DMS79 treated with DMSO at 0.1 percent for 48 hours (cell line): Measurements from ENCODE around the gene PLEKHG3.

ENCODE experiments used
- DNase-seq: peaks from one replicate; lab custom pipeline; 2025; lab: John Stamatoyannopoulos, UW

PLEKHG3 gene

DNA sequence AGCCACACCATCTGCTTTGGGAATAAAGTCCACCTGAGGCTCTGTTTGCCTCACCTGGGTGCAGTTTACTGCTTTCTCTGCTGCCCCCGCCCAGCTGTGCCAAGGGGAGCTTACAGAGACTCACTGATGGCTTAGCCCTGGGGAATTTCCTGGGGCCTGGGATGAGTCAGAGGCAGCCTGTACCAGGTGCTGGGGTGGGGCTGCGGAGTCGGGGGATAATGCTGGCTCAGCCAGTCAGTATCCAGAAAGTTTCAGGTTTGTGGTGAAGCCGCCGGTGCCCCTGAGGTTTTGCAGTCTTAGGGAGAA is 22.3 kb downstream of the PLEKHG3 start:
- DNase-seq: no peak

DNA sequence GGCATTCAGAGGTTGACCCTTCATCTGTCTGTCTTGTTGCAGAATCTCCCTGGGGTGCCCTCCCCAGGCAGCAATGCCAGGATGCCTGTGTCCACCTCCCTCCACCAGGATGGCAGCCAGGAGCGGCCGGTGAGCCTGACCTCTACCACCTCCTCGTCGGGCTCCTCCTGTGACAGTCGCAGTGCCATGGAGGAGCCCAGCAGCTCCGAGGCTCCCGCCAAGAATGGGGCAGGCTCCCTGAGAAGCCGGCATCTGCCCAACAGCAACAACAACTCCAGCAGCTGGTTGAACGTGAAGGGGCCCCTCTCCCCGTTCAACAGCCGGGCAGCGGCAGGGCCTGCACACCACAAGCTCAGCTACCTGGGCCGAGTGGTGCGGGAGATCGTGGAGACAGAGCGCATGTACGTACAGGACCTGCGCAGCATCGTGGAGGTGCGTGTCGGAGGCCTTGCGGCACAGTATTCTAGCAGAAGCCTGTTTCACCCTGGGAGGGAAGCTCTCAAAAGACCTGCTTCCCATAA is 23.4 kb downstream of the PLEKHG3 start:
- no peak for DNase-seq

DNA sequence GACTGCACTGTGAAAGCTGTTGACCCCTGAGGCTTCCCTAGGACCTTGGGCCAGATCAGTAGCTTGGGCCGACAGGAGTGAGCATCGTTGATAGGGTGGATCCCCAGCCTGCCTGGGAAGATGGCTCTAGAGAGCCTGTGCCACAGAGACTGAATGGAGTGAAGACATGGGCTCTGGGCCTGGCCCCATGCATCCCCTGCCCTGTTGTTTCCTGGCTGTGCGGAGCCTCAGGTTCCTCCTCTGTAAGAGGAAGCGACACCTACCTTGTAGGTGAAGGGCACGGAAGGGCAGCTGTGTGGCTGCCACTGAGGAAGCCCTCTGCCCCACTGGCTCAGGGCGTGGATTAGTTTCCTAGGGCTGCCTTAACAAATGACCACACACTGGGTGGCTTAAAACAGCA is 23.9 kb downstream of the PLEKHG3 start:
- DNase-seq: no peak

DNA sequence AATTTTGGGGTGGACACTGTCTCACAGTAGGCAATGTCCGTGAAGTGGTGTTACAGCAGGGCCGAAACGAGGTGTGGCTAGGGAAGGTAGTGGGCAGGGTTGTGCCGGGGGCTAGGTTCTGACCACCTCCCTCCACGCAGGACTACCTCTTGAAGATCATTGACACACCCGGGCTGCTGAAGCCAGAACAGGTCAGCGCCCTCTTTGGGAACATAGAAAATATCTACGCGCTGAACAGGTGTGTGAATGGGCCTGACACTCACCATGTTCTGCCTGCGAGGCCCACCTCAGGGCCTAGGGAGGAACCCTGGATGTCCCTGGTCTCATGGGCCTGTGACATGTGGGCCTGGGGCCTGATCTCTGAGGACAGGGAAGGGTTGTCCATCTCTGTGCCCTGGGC is 24.6 kb downstream of the PLEKHG3 start:
- no peak for DNase-seq

DNA sequence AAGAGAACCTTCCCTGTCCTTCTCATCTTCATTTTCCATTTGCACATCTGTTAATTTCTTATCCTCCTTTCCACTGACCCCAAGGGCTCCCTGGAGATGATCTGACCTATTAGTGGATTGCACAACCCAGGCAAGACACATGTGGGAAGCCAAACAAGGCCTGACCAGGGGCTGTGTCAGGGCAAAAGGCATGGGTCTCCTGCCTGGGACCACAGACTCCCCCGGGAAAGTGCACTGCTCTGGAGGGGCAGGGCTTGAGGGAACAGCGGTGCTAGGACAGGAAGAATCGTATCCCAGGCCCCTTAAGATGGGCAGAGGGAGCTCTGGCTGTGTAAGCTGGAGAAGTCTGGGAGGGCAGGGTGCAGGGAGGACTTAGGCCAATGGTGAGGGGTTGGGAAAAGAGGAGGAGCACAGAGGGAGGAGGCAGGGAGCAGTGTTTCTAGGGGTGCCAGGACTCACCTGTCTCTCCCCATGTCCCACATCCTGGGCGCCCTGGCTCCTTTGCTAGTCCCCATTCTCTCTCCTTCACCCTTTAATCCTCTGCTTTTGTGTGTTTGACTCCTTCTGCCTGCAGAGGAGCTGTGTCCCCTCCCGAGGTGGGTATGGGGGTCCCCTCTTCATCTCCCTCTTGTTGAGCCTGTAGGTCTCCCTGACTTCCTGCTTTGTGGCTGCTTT is 25.3 kb downstream of the PLEKHG3 start:
- DNase-seq: no peak

DNA sequence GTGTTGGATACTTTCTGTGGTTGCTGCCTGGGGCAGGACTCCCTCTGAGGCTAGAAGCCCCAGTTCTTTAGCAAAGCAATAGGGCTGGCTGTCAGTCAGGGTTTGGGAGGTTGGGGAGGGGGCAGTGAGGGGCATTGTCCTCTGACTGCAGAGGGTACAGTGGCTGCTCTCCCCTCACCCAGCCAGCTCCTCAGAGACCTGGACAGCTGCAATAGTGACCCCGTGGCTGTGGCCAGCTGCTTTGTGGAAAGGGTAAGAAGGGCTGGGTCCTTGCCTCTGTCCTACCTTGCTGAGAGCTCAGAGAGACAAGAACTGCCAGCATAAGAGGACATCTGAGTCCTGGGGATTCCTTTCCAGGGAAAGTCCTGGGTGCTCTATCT is 25.8 kb downstream of the PLEKHG3 start:
- DNase-seq: no peak

DNA sequence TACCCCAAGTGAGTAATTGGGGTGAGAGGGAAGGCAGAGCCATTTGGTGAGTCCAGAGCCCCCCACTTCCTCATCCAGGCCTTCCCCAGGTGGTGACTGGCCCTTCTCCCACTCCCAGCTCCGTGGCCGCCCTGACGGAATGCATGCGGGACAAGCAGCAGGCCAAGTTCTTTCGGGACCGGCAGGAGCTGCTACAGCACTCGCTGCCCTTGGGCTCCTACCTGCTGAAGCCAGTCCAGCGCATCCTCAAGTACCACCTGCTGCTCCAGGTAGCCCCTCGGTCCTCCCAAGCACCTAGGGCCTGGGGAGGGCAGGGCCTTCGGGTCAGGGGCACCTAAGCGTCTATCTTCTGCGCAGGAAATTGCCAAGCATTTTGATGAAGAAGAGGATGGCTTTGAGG is 26.5 kb downstream of the PLEKHG3 start:
- DNase-seq: no peak

DNA sequence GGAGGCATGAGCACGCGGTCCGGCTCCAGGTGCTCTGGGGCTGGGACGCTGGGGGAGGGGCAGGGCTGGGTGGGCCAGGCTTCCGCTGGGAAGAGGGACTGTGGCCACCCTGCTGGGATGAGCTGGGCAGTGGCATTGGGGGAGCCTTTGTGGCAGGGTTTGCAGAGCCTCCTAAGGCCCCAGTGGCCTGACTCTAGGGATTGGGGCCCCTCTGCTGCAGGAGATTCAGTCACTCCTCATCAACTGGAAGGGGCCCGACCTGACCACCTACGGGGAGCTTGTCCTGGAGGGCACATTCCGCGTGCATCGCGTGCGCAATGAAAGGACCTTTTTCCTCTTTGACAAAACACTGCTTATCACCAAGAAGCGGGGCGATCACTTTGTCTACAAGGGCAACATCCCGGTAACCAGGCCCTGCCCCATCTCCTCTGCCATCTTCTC is 26.9 kb downstream of the PLEKHG3 start:
- no peak for DNase-seq

DNA sequence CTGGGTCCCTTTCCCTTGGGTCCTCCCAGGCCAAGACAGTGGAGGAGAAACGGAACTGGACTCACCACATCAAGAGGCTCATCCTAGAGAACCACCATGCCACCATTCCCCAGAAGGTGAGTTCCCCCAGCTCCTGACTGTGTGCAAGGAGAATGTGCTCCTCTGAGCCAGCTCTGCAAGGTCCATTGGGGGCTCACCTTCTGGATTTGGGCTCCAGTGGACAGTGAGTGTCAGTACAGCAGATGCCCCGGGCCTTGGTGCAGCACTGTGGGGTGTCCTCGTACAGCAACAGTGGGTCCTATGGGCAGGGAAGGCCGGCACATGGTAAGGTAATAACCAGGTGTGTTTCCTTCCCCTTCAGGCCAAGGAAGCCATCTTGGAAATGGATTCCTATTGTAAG is 27.8 kb downstream of the PLEKHG3 start:
- no peak for DNase-seq

DNA sequence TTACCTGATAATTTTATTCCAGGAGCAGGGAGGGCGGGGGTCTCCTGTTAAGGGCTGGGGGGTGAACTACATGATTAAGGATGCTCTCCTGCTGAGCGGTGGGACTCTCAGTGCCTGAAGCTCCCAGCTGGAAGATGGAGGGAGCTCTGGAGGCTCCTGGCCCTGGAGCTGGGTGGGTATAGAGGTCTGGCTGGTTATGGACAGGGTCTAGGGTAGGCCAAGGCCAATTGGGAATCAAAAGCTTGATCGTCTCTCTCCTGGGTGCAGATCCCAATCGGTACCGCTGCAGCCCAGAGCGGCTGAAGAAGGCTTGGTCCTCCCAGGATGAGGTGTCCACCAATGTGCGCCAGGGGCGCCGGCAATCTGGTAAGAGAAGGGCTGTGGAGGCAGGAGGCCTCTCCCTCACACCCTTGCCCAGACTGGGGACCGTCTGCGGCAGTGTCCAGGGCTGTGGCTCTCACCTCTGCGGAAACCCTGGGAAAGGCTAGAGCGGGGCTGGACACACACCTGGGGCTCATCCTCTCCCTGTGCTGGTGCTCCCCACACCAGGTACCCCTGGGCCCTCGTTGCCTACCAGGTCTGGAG is 28.4 kb downstream of the PLEKHG3 start:
- DNase-seq: no peak

DNA sequence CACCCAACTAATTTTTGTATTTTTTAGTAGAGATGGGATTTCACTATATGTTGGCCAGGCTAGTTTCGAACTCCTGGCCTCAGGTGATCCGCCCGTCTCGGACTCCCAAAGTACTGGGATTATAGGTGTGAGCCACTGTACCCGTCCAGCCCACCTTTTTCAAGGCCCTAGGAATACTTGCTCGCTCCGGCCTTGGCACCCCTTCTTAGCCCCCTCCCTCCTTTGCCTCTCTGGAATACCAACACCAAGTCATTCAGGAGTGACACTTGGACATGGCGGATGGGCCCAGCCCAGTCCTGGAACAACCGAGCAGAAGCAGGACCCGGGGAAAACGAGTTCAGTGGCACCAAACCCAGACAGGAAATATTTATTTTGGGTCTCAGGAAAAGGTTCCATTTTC is 29.1 kb downstream of the PLEKHG3 start:
- no peak for DNase-seq

DNA sequence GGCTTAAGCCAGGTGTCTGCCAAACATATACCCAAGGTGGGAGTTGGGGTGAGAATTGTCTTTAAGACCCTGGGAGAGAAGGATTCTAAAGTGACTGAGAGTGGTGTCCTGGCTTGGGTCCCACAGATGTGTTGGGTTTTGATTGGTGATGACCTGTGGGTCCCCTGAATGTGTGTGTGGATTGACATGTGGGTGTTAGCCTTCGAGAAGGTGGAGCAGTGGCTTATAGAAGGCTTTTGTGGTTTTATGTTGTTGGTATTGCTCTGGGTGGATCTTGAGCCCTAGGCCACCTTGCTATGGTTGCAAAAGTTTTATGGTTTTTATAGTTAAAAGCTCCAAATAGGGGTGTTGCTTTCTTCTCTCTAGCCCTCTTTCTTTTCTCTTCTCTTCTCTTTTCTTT is 29.7 kb downstream of the PLEKHG3 start:
- no peak for DNase-seq

DNA sequence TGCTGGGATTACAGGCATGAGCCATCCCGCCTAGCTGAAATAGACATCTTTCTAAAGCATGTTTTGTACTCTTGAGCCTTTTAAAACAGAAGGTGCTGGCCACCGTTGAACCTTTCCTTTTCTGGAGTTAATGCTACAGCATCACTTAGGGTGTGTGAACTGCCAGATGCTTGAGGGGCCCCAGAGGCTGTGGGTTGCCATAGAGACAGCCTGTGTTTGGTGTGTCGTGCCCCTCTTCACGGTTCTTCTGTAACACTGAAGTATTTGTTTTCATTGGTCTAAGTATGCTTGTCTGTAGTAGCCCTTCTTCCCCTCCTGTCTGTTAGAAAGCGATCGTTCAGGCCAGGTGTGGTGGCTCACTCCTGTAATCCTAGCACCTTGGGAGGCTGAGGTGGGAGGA is 30.8 kb downstream of the PLEKHG3 start:
- peak; percentile 99 for DNase-seq

DNA sequence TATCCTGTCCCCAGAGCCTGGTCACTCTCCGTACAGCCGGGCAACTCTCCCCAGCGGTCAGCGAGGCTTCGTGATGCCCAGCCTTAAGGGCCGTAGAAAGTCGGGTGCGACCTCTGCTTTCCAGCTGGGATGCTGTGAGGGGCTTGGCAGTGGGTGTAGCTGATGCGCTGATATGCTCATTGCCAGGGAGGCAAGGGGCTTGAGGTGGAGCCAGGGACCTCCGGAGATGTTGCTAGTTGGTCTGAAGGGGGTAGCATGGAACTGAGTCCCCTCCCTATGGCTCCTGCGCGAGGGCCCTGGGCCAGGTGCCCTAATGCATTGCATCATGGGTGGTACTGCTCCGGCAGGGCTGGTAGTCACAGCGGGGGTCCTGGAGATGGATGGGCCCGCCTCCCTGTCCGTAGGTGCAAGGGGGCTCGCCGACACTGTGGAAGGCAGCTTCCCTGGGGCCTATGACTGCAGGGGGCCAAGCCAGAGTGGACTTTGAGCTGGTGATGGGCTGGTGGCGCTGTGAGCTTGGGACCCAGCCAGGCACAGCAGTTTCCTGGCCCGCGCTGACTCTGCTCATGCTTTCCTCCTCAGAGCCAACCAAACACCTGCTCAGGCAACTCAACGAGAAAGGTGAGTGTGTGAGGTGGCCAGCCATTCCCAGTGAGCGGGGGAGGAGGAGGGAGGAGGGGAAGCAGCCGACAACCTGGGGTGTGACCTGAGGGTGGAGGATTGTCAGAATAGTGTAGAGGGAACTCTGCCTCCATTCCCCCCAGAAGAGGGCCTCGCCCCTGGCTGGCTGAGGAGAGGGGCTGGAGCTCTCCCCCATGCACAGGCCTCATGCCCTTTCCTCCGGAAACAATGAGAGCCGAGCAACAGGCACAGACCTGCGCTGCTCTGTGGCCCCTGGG is 32.3 kb downstream of the PLEKHG3 start:
- DNase-seq: peak; percentile 92

DNA sequence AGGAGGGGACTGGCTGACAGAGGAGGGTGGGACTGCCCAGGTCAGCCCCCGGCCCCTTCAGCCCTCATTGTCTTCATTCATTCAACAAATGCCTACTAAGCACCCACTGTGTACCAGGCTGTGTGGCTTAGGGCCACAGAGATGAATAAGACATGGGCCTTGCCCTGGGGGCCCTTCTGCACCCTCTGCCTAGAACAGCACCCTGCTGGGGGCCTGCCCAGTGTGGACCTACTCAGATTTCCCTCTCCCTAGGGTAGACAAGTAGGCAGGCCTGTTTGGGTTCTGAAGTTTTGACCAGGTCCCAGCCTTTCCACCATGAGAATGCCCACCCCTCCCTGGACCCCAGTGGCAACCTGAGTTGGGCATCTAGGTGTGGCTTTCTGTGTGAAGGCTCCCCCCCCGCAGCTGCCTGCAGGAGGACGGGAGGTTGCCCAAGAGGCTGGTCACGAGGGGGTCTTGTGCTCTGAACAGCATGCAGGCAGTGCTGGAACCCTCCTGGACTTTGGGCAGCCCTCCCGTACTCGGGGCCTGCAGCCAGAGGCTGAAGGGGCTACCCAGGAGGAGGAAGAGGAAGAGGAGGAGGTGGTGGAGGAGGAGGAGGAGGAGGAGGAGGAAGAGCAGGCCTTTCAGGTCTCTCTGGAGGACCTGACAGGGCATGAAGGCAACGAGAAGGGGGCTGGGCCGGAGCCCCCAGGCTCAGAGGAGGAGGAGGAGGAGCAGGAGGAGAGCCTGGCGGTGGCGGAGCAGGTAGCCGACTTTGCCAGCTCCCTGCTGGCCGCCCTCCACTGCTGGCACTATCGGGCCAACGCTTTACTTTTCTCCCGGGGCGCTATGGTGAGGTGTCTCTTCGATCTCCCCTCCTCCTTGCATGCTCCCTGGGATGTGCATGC is 33.4 kb downstream of the PLEKHG3 start:
- no peak for DNase-seq

DNA sequence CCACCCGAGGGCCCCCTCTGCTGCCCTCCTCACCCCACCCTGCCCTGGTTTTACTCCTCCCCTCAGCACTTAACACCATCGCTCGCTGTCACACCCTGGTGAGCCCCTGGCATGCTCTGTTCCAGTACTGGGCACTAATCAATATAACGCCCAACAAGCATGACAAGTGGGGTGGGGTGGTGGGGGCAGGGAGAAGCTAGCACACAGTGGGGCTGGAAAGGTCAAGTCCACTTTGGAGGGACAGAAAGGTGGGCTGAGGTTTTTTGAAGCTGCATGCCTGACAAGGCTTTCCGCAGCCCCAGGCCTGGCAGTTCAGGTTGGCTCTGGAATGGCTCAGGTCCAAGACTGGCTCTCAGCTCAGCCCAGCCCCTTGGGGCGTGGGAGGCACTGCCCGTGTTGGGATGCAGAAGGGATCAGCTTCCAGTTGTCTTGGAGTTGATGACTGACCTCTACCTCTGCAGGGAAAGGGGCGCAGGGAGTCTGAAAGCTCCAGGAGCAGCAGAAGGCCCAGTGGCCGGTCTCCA is 34.1 kb downstream of the PLEKHG3 start:
- DNase-seq: no peak

DNA sequence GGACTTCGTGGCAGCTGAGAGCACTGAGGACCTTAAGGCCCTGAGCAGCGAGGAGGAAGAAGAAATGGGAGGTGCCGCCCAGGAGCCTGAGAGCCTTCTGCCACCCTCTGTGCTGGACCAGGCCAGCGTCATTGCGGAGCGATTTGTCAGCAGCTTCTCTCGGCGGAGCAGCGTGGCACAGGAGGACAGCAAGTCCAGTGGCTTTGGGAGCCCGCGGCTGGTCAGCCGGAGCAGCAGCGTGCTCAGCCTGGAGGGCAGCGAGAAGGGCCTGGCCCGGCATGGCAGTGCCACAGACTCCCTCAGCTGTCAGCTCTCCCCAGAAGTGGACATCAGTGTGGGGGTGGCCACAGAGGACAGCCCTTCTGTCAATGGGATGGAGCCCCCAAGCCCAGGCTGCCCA is 37.0 kb downstream of the PLEKHG3 start:
- no peak for DNase-seq

DNA sequence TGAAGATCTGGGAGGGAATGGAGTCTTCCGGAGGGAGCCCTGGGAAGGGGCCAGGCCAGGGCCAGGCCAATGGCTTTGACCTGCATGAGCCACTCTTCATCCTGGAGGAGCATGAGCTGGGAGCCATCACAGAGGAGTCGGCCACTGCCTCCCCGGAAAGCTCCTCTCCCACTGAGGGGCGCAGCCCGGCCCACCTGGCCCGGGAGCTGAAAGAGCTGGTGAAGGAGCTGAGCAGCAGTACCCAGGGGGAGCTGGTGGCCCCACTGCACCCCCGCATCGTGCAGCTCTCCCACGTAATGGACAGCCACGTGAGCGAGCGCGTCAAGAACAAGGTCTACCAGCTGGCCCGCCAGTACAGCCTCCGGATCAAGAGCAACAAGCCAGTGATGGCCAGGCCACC is 37.7 kb downstream of the PLEKHG3 start:
- no peak for DNase-seq

DNA sequence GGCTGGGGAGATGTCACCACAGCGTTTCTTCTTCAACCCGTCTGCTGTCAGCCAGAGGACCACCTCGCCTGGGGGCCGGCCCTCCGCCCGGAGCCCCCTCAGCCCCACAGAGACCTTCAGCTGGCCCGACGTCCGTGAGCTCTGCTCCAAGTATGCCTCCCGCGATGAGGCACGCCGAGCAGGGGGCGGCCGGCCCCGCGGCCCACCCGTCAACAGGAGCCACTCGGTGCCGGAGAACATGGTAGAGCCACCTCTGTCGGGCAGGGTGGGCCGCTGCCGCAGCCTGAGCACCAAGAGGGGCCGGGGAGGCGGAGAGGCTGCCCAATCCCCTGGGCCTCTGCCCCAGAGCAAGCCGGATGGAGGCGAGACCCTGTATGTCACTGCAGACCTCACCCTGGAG is 38.8 kb downstream of the PLEKHG3 start:
- no peak for DNase-seq

DNA sequence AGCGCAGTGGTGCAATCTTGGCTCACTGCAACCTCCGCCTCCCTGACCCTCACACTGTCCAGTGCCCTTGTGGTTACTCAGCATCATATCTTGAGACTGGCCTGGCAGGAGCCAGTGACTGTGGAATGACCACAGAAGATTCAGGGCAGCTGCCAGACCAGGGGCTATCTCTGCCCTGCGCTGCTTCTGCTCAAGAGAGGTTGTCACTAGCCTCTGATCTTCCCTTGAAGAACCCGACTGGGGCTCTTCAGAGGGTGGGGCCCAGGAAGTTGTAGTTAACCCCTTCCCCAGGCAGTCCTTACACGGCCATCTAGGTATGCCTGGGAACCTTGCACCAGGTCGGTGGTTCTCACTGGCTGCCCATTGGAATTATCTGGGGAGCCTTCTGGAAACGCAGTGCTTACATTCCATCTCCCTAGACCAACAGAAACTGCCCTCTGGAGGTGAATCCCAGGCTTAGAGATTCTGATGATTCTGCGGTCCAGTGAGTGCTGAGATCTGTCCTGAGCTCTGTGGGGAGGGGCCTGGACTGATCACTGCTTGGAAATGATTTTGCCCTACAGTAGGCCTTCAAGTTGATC is 41.4 kb downstream of the PLEKHG3 start:
- no peak for DNase-seq
